NCI-H1694 treated with DMSO at 0.1 percent for 48 hours (cell line): ENCODE measurements around the gene SPOP.
"Not testable (repeated sequence)": the region's sequence is repeated elsewhere in the genome, so short reads cannot be mapped to it uniquely, and the experiment has no call there.

ENCODE experiments used
- DNase-seq: peaks from one replicate; lab custom pipeline; 2025; lab: John Stamatoyannopoulos, UW

SPOP gene

DNA sequence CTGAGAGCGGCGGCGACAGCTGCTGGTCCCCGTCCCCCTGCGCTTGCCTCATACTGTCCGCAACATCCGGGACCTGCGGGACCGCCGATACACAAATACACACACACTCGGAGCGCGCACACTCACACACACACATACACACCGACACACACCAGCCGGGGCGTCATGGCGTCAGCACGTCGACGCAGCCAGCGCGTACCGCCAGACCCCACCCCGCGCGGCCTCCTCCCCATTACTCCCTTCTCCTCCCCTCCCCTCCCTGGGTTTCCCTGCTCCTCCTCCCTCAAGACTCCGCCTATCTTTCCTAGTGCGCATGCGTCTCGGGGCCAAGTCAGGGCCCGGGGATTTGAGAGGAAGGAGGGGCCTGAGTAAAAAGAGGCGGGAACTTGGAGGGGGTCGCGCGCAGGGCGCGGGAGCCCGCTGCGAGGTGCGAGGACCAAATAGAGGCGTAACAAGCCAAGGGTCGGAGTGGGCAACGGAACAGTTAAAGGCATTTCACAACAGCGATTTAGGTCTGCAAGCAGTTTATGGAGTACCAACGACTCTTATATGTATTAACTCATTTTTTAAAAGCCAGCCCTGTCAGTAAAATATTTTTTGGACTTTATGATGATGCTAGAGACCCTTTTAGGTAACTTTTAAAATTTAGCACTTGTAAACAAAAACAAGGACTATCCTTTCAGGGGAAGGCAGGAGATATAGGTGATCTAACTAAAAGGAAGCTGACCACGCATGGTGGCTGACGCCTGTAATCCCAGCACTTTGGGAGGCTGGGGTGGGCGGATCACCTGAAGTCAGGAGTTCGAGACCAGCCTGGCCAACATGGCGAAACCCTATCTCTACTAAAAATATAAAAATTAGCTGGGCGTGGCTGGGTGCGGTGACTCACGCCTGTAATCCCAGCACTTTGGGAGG lies at the start of gene SPOP:
SPOP (minus strand) TSS at position 165 of the 915 bp plus-strand sequence. CDS start 55,287 bp downstream, outside the sequence.
- DNase-seq = peak; percentile 96

- no peak for DNase-seq
Measured at GRCh38 chr17:49727380-49727779, 49.5 kb upstream of the SPOP start.

GRCh38 chr17:49725452-49726130 lies 47.7 kb upstream of the SPOP start:
- no peak for DNase-seq

GRCh38 chr17:49724552-49724951 lies 46.7 kb upstream of the SPOP start:
- DNase-seq = not testable (repeated sequence)

DNA sequence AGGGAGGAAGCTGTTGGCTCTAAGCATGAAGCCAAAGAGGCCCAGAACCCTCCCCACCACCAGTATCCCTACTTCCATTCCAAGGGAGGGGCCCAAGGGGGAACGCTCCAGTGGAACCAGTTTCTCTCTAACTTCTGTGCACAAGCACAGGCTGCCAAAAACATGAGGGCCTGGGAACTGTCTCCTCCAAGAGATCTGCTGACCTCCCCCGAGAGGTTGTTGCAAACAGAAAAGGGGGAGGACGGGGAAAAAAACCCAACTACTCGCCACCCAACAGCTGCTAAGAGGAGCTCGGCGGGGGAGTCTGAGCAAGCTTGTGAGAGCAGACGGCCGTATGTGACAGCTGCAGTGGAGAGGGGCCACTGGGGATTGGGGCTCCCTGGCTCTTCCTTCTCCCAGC lies 45.5 kb upstream of the SPOP start:
- DNase-seq = peak; percentile 67

- DNase-seq = no peak
Measured at GRCh38 chr17:49722066-49722465, 44.2 kb upstream of the SPOP start.

GRCh38 chr17:49717371-49717861 lies 39.5 kb upstream of the SPOP start:
- DNase-seq = no peak

DNA sequence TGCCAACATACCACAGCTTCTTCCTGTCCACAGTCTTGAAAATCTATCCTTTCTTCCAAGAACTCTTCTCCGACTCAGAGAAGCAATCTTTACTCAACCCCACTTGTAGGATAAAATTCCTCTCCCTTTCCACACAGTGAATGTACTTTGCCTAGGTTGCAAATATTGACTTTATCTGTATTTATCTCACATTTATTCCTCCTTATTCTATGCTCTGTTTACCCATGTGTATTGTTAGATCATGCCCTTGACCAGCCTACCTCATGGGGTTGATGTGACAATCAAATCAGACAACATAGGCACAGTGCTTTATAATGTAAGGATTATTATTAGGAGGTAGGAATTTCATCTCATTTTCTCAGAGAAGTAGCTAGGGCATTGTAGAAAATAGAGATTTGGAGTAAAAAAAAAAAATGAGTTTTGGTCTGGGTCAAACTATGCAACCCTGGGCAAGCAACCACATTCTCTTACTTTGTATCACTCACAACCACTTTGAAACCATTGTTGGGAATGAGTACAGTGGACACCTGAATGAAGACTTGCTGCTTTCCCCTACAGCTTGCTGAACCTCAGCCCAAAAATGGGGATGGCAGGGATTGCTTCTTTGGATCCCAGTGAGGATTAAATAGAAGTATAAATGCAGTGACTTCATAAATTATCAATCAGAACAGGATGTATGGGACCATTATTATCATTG lies 38.9 kb upstream of the SPOP start:
- DNase-seq = no peak

- no peak for DNase-seq
Measured at GRCh38 chr17:49715717-49716279, 37.9 kb upstream of the SPOP start.

GRCh38 chr17:49715216-49715615 lies 37.3 kb upstream of the SPOP start:
- no peak for DNase-seq

- no peak for DNase-seq
Measured at GRCh38 chr17:49708515-49709183, 30.8 kb upstream of the SPOP start.

DNA sequence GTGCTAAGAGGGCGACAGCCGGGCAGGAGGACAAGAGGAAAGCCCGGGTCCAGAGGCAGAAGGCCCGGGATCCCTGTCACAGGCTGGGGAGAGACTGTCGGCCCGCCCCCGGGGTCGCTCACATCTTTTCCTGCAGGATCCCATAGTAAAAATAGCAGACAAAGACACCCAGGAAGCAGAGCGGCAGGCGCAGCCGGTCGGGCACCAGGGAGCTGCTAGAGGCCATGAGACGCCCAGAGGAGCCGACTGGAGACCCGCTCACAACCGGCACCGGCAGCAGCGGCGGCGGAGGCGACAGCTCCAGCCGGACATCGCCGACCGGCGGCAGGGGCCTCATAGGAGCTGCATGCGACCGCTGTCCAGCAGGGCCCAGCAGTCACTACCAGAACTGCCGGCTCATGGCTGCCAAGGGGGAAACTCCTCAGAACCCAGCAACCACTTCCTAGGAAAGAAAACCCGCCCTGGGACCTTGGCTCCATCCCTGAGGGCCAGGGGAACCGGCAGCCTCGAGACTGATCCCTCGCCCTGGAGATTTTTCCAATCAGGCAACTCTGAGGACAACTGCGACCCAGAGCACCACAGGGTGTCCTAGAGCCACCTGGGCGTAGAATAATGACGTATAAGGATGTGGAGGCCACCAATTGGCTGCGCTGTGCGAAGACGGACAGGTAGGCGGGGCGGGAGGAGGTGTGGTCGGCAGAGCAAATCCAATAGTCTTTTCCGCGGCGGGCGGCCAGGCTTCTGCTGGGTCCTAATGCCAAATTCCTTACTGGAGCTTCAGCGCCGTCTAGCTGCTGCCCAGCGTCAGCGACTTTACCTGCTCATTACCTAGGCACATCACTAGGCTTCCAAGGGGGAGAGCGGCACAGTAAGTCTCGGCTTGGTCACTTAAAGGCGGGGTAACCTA lies 30.0 kb upstream of the SPOP start, which contains the start of gene SLC35B1:
SLC35B1 (minus strand) TSS at position 357 of the 907 bp plus-strand sequence; CDS start at position 226, 131 bp downstream.
- peak; percentile 99 for DNase-seq

- no peak for DNase-seq
Measured at GRCh38 chr17:49707246-49707607, 29.3 kb upstream of the SPOP start.

- no peak for DNase-seq
Measured at GRCh38 chr17:49705254-49705653, 27.4 kb upstream of the SPOP start.

DNA sequence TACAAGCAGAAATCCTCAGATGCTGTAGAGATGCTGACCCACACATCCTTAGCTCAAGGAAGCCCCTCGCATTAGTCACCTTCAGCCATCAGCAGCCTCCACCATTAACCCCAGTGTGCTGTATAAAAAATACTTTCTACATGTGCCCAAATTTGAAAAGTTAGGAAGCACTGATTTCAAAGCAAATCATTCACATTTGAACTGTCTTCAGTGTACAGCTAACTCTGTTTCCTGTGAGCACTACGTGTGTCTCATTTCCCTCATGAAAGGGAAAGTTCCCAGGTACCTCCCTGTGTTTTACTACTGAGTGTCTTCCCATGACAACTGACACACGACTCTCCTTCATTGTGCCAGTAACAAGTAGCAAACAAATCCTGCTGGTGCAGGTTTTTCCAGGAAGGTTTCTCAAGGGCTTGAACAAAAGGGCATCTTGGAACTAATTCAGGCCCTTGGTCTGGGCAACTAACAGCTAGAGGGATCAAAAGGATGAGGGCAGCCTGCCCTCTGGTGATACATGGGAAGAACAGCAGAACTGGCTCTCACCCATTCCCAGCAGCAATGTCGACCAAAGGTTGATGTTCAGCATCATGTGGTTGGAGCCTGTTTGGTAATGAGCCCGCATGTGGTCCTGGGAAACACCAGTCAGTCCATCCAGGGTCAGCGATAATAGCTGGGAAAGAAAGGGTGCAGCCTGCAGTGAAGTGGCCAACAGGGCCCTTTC lies 25.8 kb upstream of the SPOP start:
- DNase-seq = peak; percentile 19

DNA sequence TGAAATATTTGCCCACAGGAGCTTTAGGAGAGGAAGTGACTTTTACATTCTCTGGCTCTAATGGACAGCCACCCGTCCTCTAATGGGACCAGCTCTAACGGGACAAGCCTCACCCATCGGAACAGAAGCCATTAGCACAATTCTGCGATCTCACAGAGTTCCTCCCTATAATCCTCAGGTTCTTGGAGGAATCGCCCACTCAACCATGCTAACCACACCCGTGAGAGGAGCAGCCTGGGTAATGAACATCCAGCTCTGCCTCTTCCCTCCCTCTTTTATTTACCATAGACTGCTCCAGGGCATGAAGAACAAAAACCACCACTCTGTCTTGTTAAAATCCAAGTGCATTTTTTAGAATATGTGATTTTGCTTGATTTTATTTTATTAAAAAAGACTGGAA lies 23.1 kb upstream of the SPOP start:
- DNase-seq = no peak

GRCh38 chr17:49699966-49700575 lies 22.2 kb upstream of the SPOP start:
- DNase-seq = peak; percentile 72

DNA sequence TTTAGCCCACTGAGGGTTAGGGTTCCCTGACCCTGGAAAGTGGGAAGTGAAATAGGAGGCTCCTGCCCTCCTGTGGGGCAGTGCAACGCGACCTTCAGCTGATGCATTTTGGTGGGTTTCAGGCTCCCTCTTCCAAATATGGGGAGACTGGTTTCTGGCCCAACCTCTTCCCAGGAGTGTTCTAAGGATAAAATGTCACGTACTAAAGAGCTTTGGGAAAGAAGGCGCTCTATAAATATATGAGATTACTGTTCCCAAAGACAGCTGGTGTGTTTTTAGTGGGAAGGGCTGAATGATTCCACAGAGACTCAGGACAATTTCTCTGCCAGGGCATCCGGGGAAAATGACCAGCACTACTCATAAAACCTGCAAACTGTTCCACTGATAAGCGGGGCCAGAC lies 20.1 kb upstream of the SPOP start:
- no peak for DNase-seq

- no peak for DNase-seq
Measured at GRCh38 chr17:49696233-49696761, 18.4 kb upstream of the SPOP start.
